Esophagus squamous epithelium (tissue), 5 donors: ENCODE data around the gene GLIPR1L1. TPM values are rescaled to one million over a fixed set of nuclear protein-coding genes. Genes with fewer than 3 reads are reported as not detected.

Experiments used
- DNase-seq: peaks from one replicate; lab custom pipeline; 2025; lab: John Stamatoyannopoulos, UW
- H3K27ac ChIP-seq, 4 donors: fragments of 200-600 bp; sonication (generic); one replicate each; pipeline ENCODE4 v1.5.1; 2016 to 2019; ENCODE audit warnings: mild to moderate bottlenecking in 1 of 4
- H3K27me3 ChIP-seq, 4 donors: fragments of 200-600 bp; sonication (generic); 1 replicate in 3 of 4; 2 replicates in 1 of 4; pipeline versions ENCODE4 v1.5.1 to v1.6.0; 2017 to 2021; ENCODE audit warnings: antibody characterized with exemption in 1 of 4
- H3K36me3 ChIP-seq, 3 donors: fragments of 200-600 bp; sonication (generic); one replicate each; pipeline ENCODE4 v1.5.1; 2016 to 2019
- H3K4me1 ChIP-seq, 3 donors: fragments of 200-600 bp; sonication (generic); one replicate each; pipeline ENCODE4 v1.5.1; 2017 to 2019
- H3K4me3 ChIP-seq, 4 donors: fragments of 200-600 bp; sonication (generic); 1 replicate in 3 of 4; 2 replicates in 1 of 4; pipeline ENCODE4 v1.5.1; 2016 to 2019; ENCODE audit warnings: mild to moderate bottlenecking in 2 of 4, moderate library complexity in 1 of 4
- H3K9me3 ChIP-seq, 3 donors: fragments of 200-600 bp; sonication (generic); one replicate each; pipeline ENCODE4 v1.5.1; 2016 to 2019
- CTCF ChIP-seq, 6 experiments: fragments of 450-650 bp in 4 of 6; fragments of 200-600 bp in 2 of 6; sonication (generic) in 2 of 6; IDR thresholded peaks; one replicate each; pipeline ENCODE4 v1.5.1; 2016 to 2019; ENCODE audit warnings: antibody characterized with exemption in 6 of 6, mild to moderate bottlenecking in 4 of 6, moderate library complexity in 4 of 6
- POLR2A ChIP-seq, 4 donors: fragments of 450-650 bp; IDR thresholded peaks; one replicate each; pipeline ENCODE4 v1.6.1; 2017; ENCODE audit warnings: antibody characterized with exemption in 4 of 4, mild to moderate bottlenecking in 4 of 4, moderate library complexity in 3 of 4
- WGBS, 2 donors: methylation state at CpG; one replicate each; pipeline ENCODE4 v1.1.5; 2018; 5-methylcytosine and 5-hydroxymethylcytosine counted together
- intact Hi-C: fragments of 100-400 bp; cut with DNase I; formaldehyde crosslinking; loops from one replicate; pipeline ENCODE4 v1.15.0; 2022
- total RNA-seq, 4 donors: library from RNA; depleted of rRNA; stranded (reverse); fragments of >200 nt; gene quantifications; one replicate each; pipeline ENCODE4 v1.1.0, GENCODE V29; 2016
- donor health status: DM: yes; HTN: yes; CAD: no.

Gene GLIPR1L1
- total RNA-seq, 4 donors from 2014 or later = not detected

- no peaks in the 10 kb centered on the region for H3K4me1 ChIP-seq
- no peak overlapping the region for H3K4me3 ChIP-seq
- no peak overlapping the region for H3K27ac ChIP-seq
- no peaks in the 10 kb centered on the region for H3K36me3 ChIP-seq
- TF ChIP-seq CTCF (IDR thresholded peaks at IDR 0.05) (no peak), POLR2A (IDR thresholded peaks at IDR 0.05) (no peak)
- WGBS, 2 donors = 57 to 67% methylated on average over 1 of the region's 1 CpG
- DNase-seq = no peak
- H3K9me3 ChIP-seq = no peaks in the 10 kb centered on the region
- H3K27me3 ChIP-seq = no peaks in the 10 kb centered on the region
- intact Hi-C loops = no loop called here
Measured at GRCh38 chr12:75361408-75361807, 26.9 kb downstream of the GLIPR1L1 start.

GRCh38 chr12:75364919-75365318 lies 30.4 kb downstream of the GLIPR1L1 start:
- no peak overlapping the region for H3K27ac ChIP-seq
- TF ChIP-seq CTCF (IDR thresholded peaks at IDR 0.05) = no peak
- no peak for TF ChIP-seq POLR2A (IDR thresholded peaks at IDR 0.05)
- intact Hi-C loops = no loop called here

GRCh38 chr12:75366629-75367028 lies 32.2 kb downstream of the GLIPR1L1 start:
- TF ChIP-seq POLR2A (IDR thresholded peaks at IDR 0.05) (no peak), CTCF (IDR thresholded peaks at IDR 0.05) (no peak)
- no peak for DNase-seq
- Histone ChIP-seq H3K4me3 (no peak overlapping the region), H3K36me3 (no peaks in the 10 kb centered on the region), H3K27me3 (no peaks in the 10 kb centered on the region), H3K27ac (no peak overlapping the region), H3K9me3 (no peaks in the 10 kb centered on the region), H3K4me1 (no peaks in the 10 kb centered on the region)
- WGBS, 2 donors = 78 to 90% methylated on average over 1 of the region's 1 CpG
- intact Hi-C loops = no loop called here

More at GRCh38 chr12:75364919-75365318, 30.4 kb downstream of the GLIPR1L1 start:
- Histone ChIP-seq H3K27me3 (no peaks in the 10 kb centered on the region), H3K36me3 (no peaks in the 10 kb centered on the region), H3K4me3 (no peak overlapping the region), H3K9me3 (no peaks in the 10 kb centered on the region), H3K4me1 (no peaks in the 10 kb centered on the region)
- no peak for DNase-seq

GRCh38 chr12:75374971-75375370 lies 40.5 kb downstream of the GLIPR1L1 start:
- H3K27ac ChIP-seq = no peak overlapping the region
- 100% methylated on average over 2 of the region's 2 CpGs for WGBS, 2 donors
- intact Hi-C loops = no loop called here
- no peak for TF ChIP-seq CTCF (IDR thresholded peaks at IDR 0.05)
- no peak for TF ChIP-seq POLR2A (IDR thresholded peaks at IDR 0.05)
- no peaks in the 10 kb centered on the region for H3K27me3 ChIP-seq
- no peak overlapping the region for H3K4me3 ChIP-seq
- H3K36me3 ChIP-seq = no peaks in the 10 kb centered on the region
- no peak for DNase-seq
- no peaks in the 10 kb centered on the region for H3K9me3 ChIP-seq
- H3K4me1 ChIP-seq = peaks cover 0 to 11% (median 8%) of the 10 kb centered on the region in 3 donors

- DNase-seq = no peak
- WGBS, 2 donors = 67 to 88% methylated on average over 1 of the region's 1 CpG
- no peak overlapping the region for H3K27ac ChIP-seq
Measured at GRCh38 chr12:75378354-75378753, 43.9 kb downstream of the GLIPR1L1 start.

More at GRCh38 chr12:75378354-75378753, 43.9 kb downstream of the GLIPR1L1 start:
- Histone ChIP-seq H3K36me3 (no peaks in the 10 kb centered on the region), H3K4me1 (peaks cover 0 to 14% (median 8%) of the 10 kb centered on the region in 3 donors), H3K27me3 (no peaks in the 10 kb centered on the region), H3K9me3 (no peaks in the 10 kb centered on the region), H3K4me3 (no peak overlapping the region)
- intact Hi-C loops = no loop called here
- TF ChIP-seq POLR2A (IDR thresholded peaks at IDR 0.05) (no peak), CTCF (IDR thresholded peaks at IDR 0.05) (no peak)
